Measurements from ENCODE around the gene SERP2. TPM values are rescaled to one million over a fixed set of nuclear protein-coding genes. Genes with fewer than 3 reads are reported as not detected.

Gene SERP2
- total and polyA plus RNA-seq, 2 of the 8 experiments (the other 6 are each of a cell fraction or from before 2014, with no cell fraction given): 2.0 to 2.3 TPM

DNA sequence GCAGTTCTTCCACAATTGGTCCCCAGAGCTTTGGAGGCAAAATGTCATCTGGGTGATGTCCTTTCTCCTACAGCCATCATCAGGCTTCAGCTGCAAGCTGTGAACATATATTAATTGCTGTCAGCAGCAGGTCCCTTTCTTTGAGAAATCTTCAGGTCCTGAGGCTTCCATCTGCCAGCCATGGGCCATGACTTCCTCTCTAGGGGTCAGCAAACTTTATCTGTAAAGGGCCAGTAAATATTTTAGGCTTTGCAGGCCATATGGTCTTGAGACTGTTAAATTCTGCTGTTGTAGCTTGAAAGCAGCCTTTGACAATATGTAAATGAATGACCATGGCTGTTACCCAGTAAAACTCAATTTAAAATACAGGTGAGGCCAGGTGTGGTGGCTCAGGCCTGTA is 27.1 kb downstream of the SERP2 start:
- Histone ChIP-seq H3K4me2 (ENCODE audit: insufficient read depth in 1 of 2, low read depth in 2 of 2, low read length in 2 of 2) (no peak overlapping the region), H3K4me3 (ENCODE audit: extremely low read depth in 1 of 4, insufficient read depth in 2 of 4, low read depth in 3 of 4, low read length in 4 of 4) (no peak overlapping the region), H4K20me1 (replicated peaks in 1 of 2; ENCODE audit: control insufficient read depth in 1 of 2, insufficient read depth in 2 of 2, low read length in 2 of 2) (no peaks in the 10 kb centered on the region), H3K79me1 (ENCODE audit: low read depth, low read length) (no peaks in the 10 kb centered on the region), H3K4ac (replicated peaks; ENCODE audit: insufficient read length, low read depth, low read length) (no peak overlapping the region), H3K36me3 (ENCODE audit: control insufficient read depth in 2 of 4, insufficient read depth in 4 of 4, low read length in 3 of 4) (no peaks in the 10 kb centered on the region), H3K27me3 (replicated peaks in 1 of 4; ENCODE audit: control insufficient read depth in 3 of 4, extremely low read depth in 1 of 4, insufficient read depth in 3 of 4, low read length in 3 of 4) (no peaks in the 10 kb centered on the region), H3K23me2 (ENCODE audit: low read depth, low read length) (no peaks in the 10 kb centered on the region; the same call in 1 of the 2 replicates), H4K5ac (ENCODE audit: insufficient read length, low read depth, low read length) (no peak overlapping the region), H3K9me3 (ENCODE audit: insufficient read depth in 2 of 2, low read depth in 1 of 2, low read length in 1 of 2) (no peaks in the 10 kb centered on the region), H4K8ac (ENCODE audit: extremely low read depth, insufficient read depth, low read length) (no peak overlapping the region), H3K79me2 (ENCODE audit: control insufficient read depth in 1 of 2, insufficient read depth in 2 of 2, low read length in 2 of 2) (no peaks in the 10 kb centered on the region), H2BK120ac (replicated peaks; ENCODE audit: low read depth, low read length) (no peak overlapping the region), H2AFZ (ENCODE audit: low read length) (no peak overlapping the region), H3K9ac (replicated peaks in 1 of 4; ENCODE audit: extremely low read depth in 1 of 4, low read depth in 3 of 4, low read length in 3 of 4) (no peak overlapping the region), H4K91ac (replicated peaks; ENCODE audit: insufficient read length, low read length) (no peak overlapping the region), H2BK15ac (ENCODE audit: low read length) (no peak overlapping the region), H2BK20ac (ENCODE audit: low read length) (peak overlapping the region; percentile 11; the same call in 1 of the 2 replicates), H3K23ac (ENCODE audit: insufficient read length) (no peak overlapping the region), H3K14ac (ENCODE audit: insufficient read length) (no peak overlapping the region), H2BK12ac (ENCODE audit: low read depth, low read length) (0 out of 2 replicates have a peak overlapping the region, but pooled peaks have one; percentile 23), H2BK5ac (ENCODE audit: low read depth, low read length) (no peak overlapping the region), H3K27ac (ENCODE audit: low read depth, low read length) (no peak overlapping the region), H3K4me1 (replicated peaks in 1 of 4; ENCODE audit: control insufficient read depth in 3 of 4, insufficient read depth in 4 of 4, low read length in 3 of 4) (peaks cover 10 to 39% (median 29%) of the 10 kb centered on the region in 4 experiments), H3K18ac (ENCODE audit: extremely low read depth, low read length) (no peak overlapping the region), H2AK5ac (ENCODE audit: low read depth, low read length) (no peak overlapping the region), H3K56ac (replicated peaks; ENCODE audit: insufficient read length, low read depth, low read length) (no peak overlapping the region)
- no peak for DNase-seq (ENCODE audit: low read depth in 1 of 2, low spot score in 2 of 2)
- no peak for FAIRE-seq
- CTCF ChIA-PET (ENCODE audit: partially characterized antibody): interaction anchor here (0.6 to 1.4 kb wide), 3 partner anchors 10 to 44 kb away, joined by 3 to 4 read pairs (median 4); no protein-coding TSS in a partner anchor
- POLR2A ChIA-PET (ENCODE audit: partially characterized antibody): interaction anchor here (0.7 to 1.6 kb wide), 2 partner anchors 10 to 441 kb away, joined by 3 to 4 read pairs; no protein-coding TSS in a partner anchor
- TF ChIP-seq, protein P1, sequence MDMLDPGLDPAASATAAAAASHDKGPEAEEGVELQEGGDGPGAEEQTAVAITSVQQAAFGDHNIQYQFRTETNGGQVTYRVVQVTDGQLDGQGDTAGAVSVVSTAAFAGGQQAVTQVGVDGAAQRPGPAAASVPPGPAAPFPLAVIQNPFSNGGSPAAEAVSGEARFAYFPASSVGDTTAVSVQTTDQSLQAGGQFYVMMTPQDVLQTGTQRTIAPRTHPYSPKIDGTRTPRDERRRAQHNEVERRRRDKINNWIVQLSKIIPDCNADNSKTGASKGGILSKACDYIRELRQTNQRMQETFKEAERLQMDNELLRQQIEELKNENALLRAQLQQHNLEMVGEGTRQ (IDR thresholded peaks at IDR 0.05; ENCODE audit: low read length): no peak
- TF ChIP-seq, protein P2, sequence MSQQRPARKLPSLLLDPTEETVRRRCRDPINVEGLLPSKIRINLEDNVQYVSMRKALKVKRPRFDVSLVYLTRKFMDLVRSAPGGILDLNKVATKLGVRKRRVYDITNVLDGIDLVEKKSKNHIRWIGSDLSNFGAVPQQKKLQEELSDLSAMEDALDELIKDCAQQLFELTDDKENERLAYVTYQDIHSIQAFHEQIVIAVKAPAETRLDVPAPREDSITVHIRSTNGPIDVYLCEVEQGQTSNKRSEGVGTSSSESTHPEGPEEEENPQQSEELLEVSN (IDR thresholded peaks at IDR 0.05): no peak
- no peak for TF ChIP-seq NRF1 (IDR thresholded peaks at IDR 0.05; ENCODE audit: low read depth, low read length)
- no peak for TF ChIP-seq GTF2F1 (IDR thresholded peaks at IDR 0.05; ENCODE audit: borderline replicate concordance, low read depth, low read length)
- TF ChIP-seq TAF1 (IDR thresholded peaks at IDR 0.05; ENCODE audit: low read depth, low read length): no peak
